GM12872 (cell line): ENCODE results near the gene CABP4.

Source experiments
- TF ChIP-seq, protein P1 (sequence below): IDR thresholded peaks from 3 replicates; pipeline ENCODE4 v1.5.1; 2011; ENCODE audit warnings: low read depth, mild to moderate bottlenecking, low read length, moderate library complexity; ENCODE audit not compliant: insufficient read depth

Gene CABP4

DNA sequence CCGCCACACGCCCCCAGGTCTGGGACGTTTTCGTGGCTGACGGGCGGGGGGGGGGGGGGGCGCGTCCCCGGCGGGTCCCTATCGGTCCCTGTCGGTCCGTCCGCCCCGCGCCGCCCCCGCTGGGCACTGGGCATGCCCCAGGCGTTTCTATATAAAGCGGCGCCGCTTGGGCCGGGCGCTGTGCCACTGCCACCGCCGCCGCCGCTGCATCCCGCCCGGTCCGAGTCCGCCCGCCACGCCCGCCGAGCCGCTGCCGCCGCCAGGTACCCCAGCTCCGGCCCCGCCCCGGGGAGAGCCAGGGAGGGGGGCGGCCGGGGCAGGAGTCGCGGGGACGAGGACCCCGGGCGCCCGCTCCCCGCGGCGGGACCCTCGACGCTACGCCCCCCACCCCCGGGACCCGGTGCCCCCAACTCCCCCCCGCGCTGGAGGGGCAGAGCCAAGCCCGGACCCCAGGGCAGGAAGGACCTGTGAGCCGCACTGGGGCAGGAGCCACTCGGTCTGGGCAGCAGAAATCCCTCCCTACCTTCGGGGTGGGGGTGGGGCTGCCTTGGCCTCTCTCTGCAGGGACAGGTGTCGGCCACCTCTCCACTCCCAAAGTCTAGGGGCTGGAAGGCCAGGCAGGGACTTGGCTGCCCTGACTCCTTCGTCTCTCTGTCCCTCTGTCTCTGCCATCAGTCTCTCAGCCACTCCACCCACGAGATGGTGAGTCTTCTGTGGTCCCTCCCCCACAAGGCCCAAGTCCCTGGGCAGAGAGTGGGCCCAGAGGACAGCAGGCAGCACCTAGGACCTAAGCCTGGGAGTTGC lies 39.5 kb upstream of the CABP4 start, which contains the start of gene CARNS1:
TSS of gene CARNS1 (plus strand) at position 178 of the 804 bp plus-strand sequence. CDS start at position 700, 522 bp downstream.
- TF ChIP-seq, protein P1, sequence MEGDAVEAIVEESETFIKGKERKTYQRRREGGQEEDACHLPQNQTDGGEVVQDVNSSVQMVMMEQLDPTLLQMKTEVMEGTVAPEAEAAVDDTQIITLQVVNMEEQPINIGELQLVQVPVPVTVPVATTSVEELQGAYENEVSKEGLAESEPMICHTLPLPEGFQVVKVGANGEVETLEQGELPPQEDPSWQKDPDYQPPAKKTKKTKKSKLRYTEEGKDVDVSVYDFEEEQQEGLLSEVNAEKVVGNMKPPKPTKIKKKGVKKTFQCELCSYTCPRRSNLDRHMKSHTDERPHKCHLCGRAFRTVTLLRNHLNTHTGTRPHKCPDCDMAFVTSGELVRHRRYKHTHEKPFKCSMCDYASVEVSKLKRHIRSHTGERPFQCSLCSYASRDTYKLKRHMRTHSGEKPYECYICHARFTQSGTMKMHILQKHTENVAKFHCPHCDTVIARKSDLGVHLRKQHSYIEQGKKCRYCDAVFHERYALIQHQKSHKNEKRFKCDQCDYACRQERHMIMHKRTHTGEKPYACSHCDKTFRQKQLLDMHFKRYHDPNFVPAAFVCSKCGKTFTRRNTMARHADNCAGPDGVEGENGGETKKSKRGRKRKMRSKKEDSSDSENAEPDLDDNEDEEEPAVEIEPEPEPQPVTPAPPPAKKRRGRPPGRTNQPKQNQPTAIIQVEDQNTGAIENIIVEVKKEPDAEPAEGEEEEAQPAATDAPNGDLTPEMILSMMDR, result no peak

DNA sequence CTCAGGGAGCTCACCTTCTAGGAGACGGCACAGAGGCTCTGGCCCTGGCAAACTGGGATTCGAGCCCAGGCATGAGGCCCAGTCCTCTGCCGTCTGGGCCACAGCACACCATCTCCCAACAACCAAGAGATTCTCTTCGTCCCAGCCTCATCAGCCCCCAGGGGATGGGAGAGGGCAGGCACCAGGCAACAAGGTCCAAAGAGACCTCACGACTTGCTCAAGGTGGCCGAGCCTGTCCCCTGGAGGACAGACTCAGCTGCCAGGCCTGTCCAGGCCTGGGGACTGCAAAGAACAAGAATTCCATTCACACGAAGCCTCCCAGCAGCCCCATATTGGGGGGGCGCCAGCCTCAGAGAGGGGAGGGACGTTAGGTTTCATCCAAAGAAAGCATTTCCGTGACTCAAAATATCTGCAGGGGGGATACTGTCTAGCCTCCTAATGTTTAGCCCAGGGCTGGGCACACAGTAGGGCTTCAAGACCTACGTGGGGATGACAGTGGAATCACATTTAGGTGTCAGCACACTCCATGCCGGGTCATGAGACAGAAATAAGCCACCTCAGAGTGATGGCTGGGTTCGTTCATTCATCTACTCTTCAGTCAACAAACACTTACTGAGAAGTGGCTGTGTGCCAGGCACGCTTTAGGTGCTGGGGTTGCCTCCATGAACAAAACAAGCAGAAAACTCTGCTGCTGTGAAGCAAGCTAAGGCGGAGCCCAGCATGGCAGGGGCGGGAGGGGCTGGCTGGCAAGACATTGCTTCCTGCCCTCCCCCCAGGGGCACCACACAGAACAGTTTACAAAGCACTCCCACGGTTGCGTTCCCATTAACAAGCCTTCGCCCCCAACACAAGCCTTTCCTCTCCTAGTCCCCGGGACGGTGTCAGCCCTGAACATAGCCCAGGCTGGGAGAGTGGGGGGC lies 38.5 kb upstream of the CABP4 start:
- TF ChIP-seq, protein P1, result no peak

GRCh38 chr11:67417425-67417824 lies 37.7 kb upstream of the CABP4 start:
- TF ChIP-seq, protein P1, result no peak

GRCh38 chr11:67418476-67419281 lies 36.5 kb upstream of the CABP4 start:
- TF ChIP-seq, protein P1, result no peak

- TF ChIP-seq, protein P1, result no peak
Measured at GRCh38 chr11:67419325-67420049, 35.7 kb upstream of the CABP4 start.

DNA sequence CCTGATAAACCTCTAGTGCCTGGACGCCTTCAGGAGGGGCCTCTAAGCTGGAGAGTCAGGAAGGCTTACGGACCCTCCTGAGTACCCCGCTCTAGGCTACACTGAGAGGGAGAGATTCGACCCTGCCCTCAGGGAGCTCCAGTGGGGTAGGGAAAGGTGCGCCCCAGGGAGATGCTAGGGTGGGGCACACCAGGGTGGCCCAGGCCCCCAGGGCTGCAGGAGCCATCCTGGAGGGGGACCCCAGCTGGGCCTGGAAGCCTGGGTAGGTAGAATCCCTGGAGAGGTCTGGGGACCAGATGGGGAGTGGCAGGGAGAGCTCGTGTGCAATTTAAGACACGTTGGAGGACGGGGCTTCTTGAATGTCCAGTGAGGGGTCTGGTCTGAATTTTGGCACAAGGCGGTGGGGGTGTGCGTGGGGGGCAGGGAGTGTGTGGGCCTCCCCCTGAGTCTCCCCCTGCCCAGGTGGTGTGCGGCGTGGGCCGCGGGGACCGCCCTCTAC lies 35.0 kb upstream of the CABP4 start:
- TF ChIP-seq, protein P1, result no peak
